CD14-positive monocyte (primary cell): Measurements from ENCODE around the gene KRTDAP. TPM values are rescaled to one million over a fixed set of nuclear protein-coding genes. Genes with fewer than 3 reads are reported as not detected.
A peak's percentile ranks its signal among the peaks of the same experiment; 100 is the strongest.

Source experiments
- DNase-seq, 3 donors: peaks; one replicate each; pipeline ENCODE4 v3.0.0-alpha.2; 2011 to 2022
- H2AFZ ChIP-seq: 2 replicates; pipeline ENCODE4 v1.6.0; 2012; ENCODE audit warnings: mild to moderate bottlenecking, low read depth, low read length, inconsistent platforms; ENCODE audit not compliant: insufficient read depth, poor library complexity, severe bottlenecking
- H3K27ac ChIP-seq, 2 donors: 1 replicate in 1 of 2; 2 replicates in 1 of 2; pipeline ENCODE4 v1.5.1; 2012 to 2013; ENCODE audit warnings: low read length in 2 of 2, control low read depth in 1 of 2, inconsistent platforms in 1 of 2, low read depth in 1 of 2, mild to moderate bottlenecking in 1 of 2
- H3K27me3 ChIP-seq, 2 donors: one replicate each; pipeline versions ENCODE4 v1.6.0 to v1.6.1; 2011 to 2013; ENCODE audit warnings: low read length in 2 of 2; ENCODE audit not compliant: control insufficient read depth in 2 of 2, insufficient read depth in 2 of 2
- H3K36me3 ChIP-seq, 2 donors: replicated peaks in 1 of 2; 1 replicate in 1 of 2; 2 replicates in 1 of 2; pipeline versions ENCODE4 v1.5.1 to v1.6.1; 2012 to 2013; ENCODE audit warnings: low read length in 2 of 2, control low read depth in 1 of 2, inconsistent platforms in 1 of 2, mild to moderate bottlenecking in 1 of 2; ENCODE audit not compliant: insufficient read depth in 2 of 2, control insufficient read depth in 1 of 2
- H3K4me1 ChIP-seq, 2 donors: 1 replicate in 1 of 2; 2 replicates in 1 of 2; pipeline versions ENCODE4 v1.5.1 to v1.6.1; 2012 to 2013; ENCODE audit warnings: low read length in 2 of 2, control low read depth in 1 of 2, inconsistent platforms in 1 of 2, mild to moderate bottlenecking in 1 of 2, moderate library complexity in 1 of 2; ENCODE audit not compliant: insufficient read depth in 2 of 2, control insufficient read depth in 1 of 2
- H3K4me2 ChIP-seq: replicated peaks from 2 replicates; pipeline ENCODE3; 2012; ENCODE audit warnings: low read length, moderate library complexity, mild to moderate bottlenecking; ENCODE audit not compliant: poor library complexity, severe bottlenecking; ENCODE audit errors: extremely low read depth
- H3K4me3 ChIP-seq, 3 experiments: fragments of 200-600 bp in 1 of 3; sonication (generic) in 1 of 3; replicated peaks in 1 of 3; 1 replicate in 2 of 3; 2 replicates in 1 of 3; pipeline ENCODE4 v1.5.1; 2011 to 2013; ENCODE audit warnings: low read length in 3 of 3, mild to moderate bottlenecking in 3 of 3, control low read depth in 2 of 3, low read depth in 2 of 3, inconsistent platforms in 1 of 3, moderate library complexity in 1 of 3
- H3K79me2 ChIP-seq: 2 replicates; pipeline ENCODE4 v1.6.0; 2012; ENCODE audit warnings: mild to moderate bottlenecking, control low read depth, inconsistent platforms, low read length, moderate library complexity; ENCODE audit not compliant: insufficient read depth
- H3K9ac ChIP-seq: 2 replicates; pipeline ENCODE4 v1.6.0; 2017; ENCODE audit warnings: low read length, mild to moderate bottlenecking; ENCODE audit not compliant: insufficient read depth, poor library complexity, severe bottlenecking
- H3K9me3 ChIP-seq, 2 donors: replicated peaks in 1 of 2; 1 replicate in 1 of 2; 2 replicates in 1 of 2; pipeline versions ENCODE4 v1.5.1 to v1.6.1; 2012 to 2013; ENCODE audit warnings: low read length in 2 of 2, control low read depth in 1 of 2; ENCODE audit not compliant: control insufficient read depth in 1 of 2, insufficient read depth in 1 of 2
- H4K20me1 ChIP-seq: 2 replicates; pipeline ENCODE4 v1.6.0; 2012; ENCODE audit warnings: mild to moderate bottlenecking, low read length, control low read depth, moderate library complexity; ENCODE audit not compliant: insufficient read depth
- H3K27ac Mint-ChIP-seq, 7 donors: one replicate each; pipeline ENCODE4 v1.8.0; 2020; ENCODE audit warnings: mild to moderate bottlenecking in 7 of 7, mixed read lengths in 7 of 7, moderate library complexity in 6 of 7, inconsistent platforms in 2 of 7
- H3K27me3 Mint-ChIP-seq, 3 donors: one replicate each; pipeline ENCODE4 v1.8.0; 2021 to 2022; ENCODE audit warnings: low read depth in 3 of 3, mild to moderate bottlenecking in 3 of 3, mixed read lengths in 3 of 3, moderate library complexity in 3 of 3, inconsistent platforms in 1 of 3
- H3K36me3 Mint-ChIP-seq, 2 donors: one replicate each; pipeline ENCODE4 v1.8.0; 2020; ENCODE audit warnings: mixed read lengths in 2 of 2, inconsistent platforms in 1 of 2, mild to moderate bottlenecking in 1 of 2
- H3K4me1 Mint-ChIP-seq: one replicate; pipeline ENCODE4 v1.8.0; 2020; ENCODE audit warnings: mild to moderate bottlenecking, mixed read lengths
- H3K4me3 Mint-ChIP-seq, 2 donors: one replicate each; pipeline ENCODE4 v1.8.0; 2020; ENCODE audit warnings: mild to moderate bottlenecking in 2 of 2, mixed read lengths in 2 of 2, moderate library complexity in 1 of 2
- H3K9me3 Mint-ChIP-seq, 7 donors: one replicate each; pipeline ENCODE4 v1.8.0; 2020 to 2022; ENCODE audit warnings: mixed read lengths in 7 of 7, mild to moderate bottlenecking in 6 of 7, moderate library complexity in 6 of 7, inconsistent platforms in 2 of 7
- CTCF ChIP-seq: fragments of 200-600 bp; IDR thresholded peaks from one replicate; pipeline ENCODE4 v1.8.0; 2022; ENCODE audit warnings: antibody characterized with exemption, mild to moderate bottlenecking
- WGBS: methylation state at CpG from one replicate; pipeline ENCODE4 v1.1.5; 2013; ENCODE audit warnings: missing lambda C conversion rate; ENCODE audit not compliant: insufficient coverage; 5-methylcytosine and 5-hydroxymethylcytosine counted together
- intact Hi-C, 2 donors: fragments of 100-400 bp; cut with micrococcal nuclease; formaldehyde crosslinking; loops; one replicate each; pipeline versions ENCODE4 v1.15.0 to v1.15.1; 2023
- polyA plus RNA-seq, 3 donors: library from polyadenylated mRNA; depleted of rRNA in 1 of 3; unstranded in 2 of 3; stranded (reverse) in 1 of 3; fragments of 300-500 nt in 2 of 3; fragments of >200 nt in 1 of 3; fragmentation: Illumina TruSeq in 2 of 3; gene quantifications; 1 replicate in 2 of 3; 2 replicates in 1 of 3; pipeline ENCODE4 v1.2.3, GENCODE V29; 2012 to 2021

KRTDAP gene
- polyA plus RNA-seq, 3 donors: not detected

DNA sequence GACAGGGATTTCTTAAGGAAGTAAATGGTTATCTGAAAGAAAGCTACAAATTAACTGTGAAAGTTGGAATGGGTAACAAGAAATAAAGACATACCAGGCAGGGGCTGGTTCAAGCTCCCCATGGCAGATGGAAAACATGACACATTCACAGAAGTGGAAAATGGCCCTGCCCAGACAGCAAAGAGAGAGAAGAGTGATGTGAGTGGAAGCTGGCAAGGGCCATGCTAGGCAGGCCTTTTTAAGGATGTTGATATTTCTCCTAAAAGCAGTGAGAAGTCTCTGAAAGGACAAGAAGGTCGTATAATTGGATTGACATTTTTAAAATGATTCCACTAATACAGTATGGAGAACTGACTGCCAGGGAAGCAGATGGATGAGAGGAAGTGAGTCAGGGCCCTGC, 45.5 kb downstream of the KRTDAP start:
- no peak overlapping the region for H2AFZ ChIP-seq
- DNase-seq: peak in 1 of 3 donors; percentile 41
- H3K4me3 ChIP-seq: no peak overlapping the region
- no peak for TF ChIP-seq CTCF
- no peak overlapping the region for H3K9ac ChIP-seq
- no peaks in the 10 kb centered on the region for H3K79me2 ChIP-seq
- H3K4me1 ChIP-seq: peaks cover 76 to 89% of the 10 kb centered on the region in 2 donors
- peaks cover 83% of the 10 kb centered on the region for H3K4me1 Mint-ChIP-seq
- H3K27ac Mint-ChIP-seq: peak overlapping the region; percentile 98 to 100 (median 100)
- H3K27me3 ChIP-seq: no peaks in the 10 kb centered on the region
- no CpG with 5 or more reads among the region's 1 CpG for WGBS
- peak overlapping the region in 1 of 2 donors; percentile 99 for H3K27ac ChIP-seq
- no peaks in the 10 kb centered on the region for H3K36me3 ChIP-seq
- H3K27me3 Mint-ChIP-seq: peaks cover 2 to 15% (median 7%) of the 10 kb centered on the region in 3 donors
- no peaks in the 10 kb centered on the region for H3K9me3 ChIP-seq
- H4K20me1 ChIP-seq: no peaks in the 10 kb centered on the region
- H3K4me2 ChIP-seq: no peak overlapping the region
- H3K4me3 Mint-ChIP-seq: peak overlapping the region in 1 of 2 donors; percentile 54
- intact Hi-C loops: loop anchor here (10.0 kb wide), 2 partner anchors 230 to 460 kb away; partner anchors contain the start of genes HCST (in 1 of the 2), NFKBID (in 1 of the 2) and TYROBP (in 1 of the 2)
- H3K36me3 Mint-ChIP-seq: peaks cover 11 to 15% of the 10 kb centered on the region in 2 donors
- H3K9me3 Mint-ChIP-seq: peaks cover 0 to 7% (median 0%) of the 10 kb centered on the region in 7 donors

DNA sequence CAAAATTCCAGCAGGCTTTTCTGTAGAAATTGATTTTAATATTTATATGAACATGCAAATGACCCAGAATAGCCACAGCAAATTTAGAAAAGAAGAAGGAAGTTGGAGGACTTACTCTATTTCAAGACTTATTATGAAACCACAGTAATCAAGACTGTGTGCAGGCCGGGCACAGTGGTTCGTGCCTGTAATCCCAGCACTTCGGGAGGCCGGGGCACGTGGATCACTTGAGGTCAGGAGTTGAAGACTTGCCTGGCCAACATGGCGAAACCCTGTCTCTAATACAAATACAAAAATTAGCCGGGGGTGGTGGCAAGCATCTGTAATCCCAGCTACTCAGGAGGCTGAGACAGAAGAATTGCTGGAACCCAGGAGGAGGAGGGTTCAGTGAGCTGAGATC, 48.2 kb downstream of the KRTDAP start:
- Histone ChIP-seq H3K27me3 (no peaks in the 10 kb centered on the region), H3K79me2 (no peaks in the 10 kb centered on the region), H3K9ac (no peak overlapping the region), H3K9me3 (no peaks in the 10 kb centered on the region), H3K27ac (peak overlapping the region; percentile 39 to 62), H3K4me2 (peak overlapping the region; percentile 30), H3K36me3 (no peaks in the 10 kb centered on the region), H2AFZ (no peak overlapping the region), H4K20me1 (no peaks in the 10 kb centered on the region), H3K4me1 (peaks cover 70 to 84% of the 10 kb centered on the region in 2 donors), H3K4me3 (peak overlapping the region in 1 of 3 experiments; percentile 32)
- intact Hi-C loops: loop anchor here (10.0 kb wide), 2 partner anchors 227 to 463 kb away; partner anchors contain the start of genes HCST (in 1 of the 2), NFKBID (in 1 of the 2) and TYROBP (in 1 of the 2)
- Mint-ChIP-seq H3K36me3 (peaks cover 9 to 14% of the 10 kb centered on the region in 2 donors), H3K4me1 (peaks cover 81% of the 10 kb centered on the region), H3K27ac (peak overlapping the region; percentile 73 to 92 (median 89)), H3K4me3 (no peak overlapping the region), H3K27me3 (peaks cover 6 to 25% (median 10%) of the 10 kb centered on the region in 3 donors), H3K9me3 (peaks cover 0 to 3% (median 0%) of the 10 kb centered on the region in 7 donors)
- peak; percentile 90 to 94 (median 91) for DNase-seq
- no peak for TF ChIP-seq CTCF
- WGBS: 0% methylated on average over 4 of the region's 7 CpGs
